ENCODE results near the gene RALGAPA2. TPM values are rescaled to one million over a fixed set of nuclear protein-coding genes. Genes with fewer than 3 reads are reported as not detected.

RALGAPA2 gene
- total and polyA plus RNA-seq, 7 experiments from 2014 or later, result 6.7 to 45.4 (median 34.9) TPM

DNA sequence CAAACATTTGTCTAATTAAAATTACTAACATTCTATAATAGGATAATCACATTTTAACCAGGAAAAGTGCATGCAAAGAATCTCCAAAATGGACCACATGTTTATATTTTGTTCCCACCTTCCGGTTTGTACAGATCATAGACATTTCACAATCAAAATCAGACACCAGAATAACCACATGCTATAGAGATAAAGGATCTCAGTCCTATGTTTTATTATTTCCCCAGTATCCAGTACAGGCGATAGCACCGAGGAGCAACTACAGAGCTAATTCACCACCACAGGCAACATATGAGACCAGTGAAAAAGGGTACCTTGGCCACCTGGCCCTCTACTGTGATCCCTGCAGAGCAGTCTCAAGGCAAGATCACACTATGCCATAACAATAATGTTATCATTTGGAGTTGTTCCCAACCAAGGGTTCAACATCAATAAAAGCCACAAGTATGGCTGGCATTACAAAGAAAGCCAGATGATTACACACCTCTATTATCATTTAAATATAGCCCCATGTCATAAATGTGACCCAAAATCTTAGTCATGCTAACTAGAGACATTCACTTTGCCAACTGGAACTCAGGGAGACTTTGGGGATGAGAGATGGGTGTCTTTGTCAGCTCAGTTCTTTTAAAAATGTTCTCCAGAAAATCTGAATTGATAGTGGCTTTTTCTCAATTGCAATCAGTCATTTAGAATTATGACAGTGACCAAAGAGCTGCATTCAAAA is 46.7 kb downstream of the RALGAPA2 start:
- no peaks in the 10 kb centered on the region for H3K27me3 Mint-ChIP-seq
- peaks cover 21 to 50% (median 43%) of the 10 kb centered on the region in 7 donors for H3K4me1 Mint-ChIP-seq
- Histone ChIP-seq H3K4me1 (ENCODE audit: control insufficient read depth in 2 of 2, insufficient read depth in 2 of 2, low read length in 2 of 2) (no peaks in the 10 kb centered on the region), H3K27ac (ENCODE audit: low read depth, low read length) (no peak overlapping the region), H3K27me3 (ENCODE audit: control insufficient read depth in 2 of 2, insufficient read depth in 2 of 2, low read length in 2 of 2) (no peaks in the 10 kb centered on the region), H3K36me3 (ENCODE audit: control insufficient read depth in 2 of 3, insufficient read depth in 3 of 3, low read length in 3 of 3) (no peaks in the 10 kb centered on the region), H3K9me3 (ENCODE audit: control insufficient read depth in 2 of 3, low read length in 3 of 3) (no peaks in the 10 kb centered on the region), H3K4me3 (ENCODE audit: low read length) (no peak overlapping the region)
- peak overlapping the region in 2 of 9 donors; percentile 1 to 8 for H3K27ac Mint-ChIP-seq
- ATAC-seq (no peak), DNase-seq (no peak)
- H3K36me3 Mint-ChIP-seq, result peaks cover 0 to 19% (median 5%) of the 10 kb centered on the region in 5 donors
- H3K9me3 Mint-ChIP-seq, result no peaks in the 10 kb centered on the region
- H3K4me3 Mint-ChIP-seq, result no peak overlapping the region
- intact Hi-C loops (cut with micrococcal nuclease), result loop anchor here in 1 of 2 donors (2.0 kb wide), 1 partner anchor 45 kb away; no protein-coding TSS in a partner anchor
- ChIA-PET POLR2A (no interaction called here), CTCF (interaction anchor here (0.8 to 1.2 kb wide), 4 partner anchors 88 to 173 kb away, joined by 3 to 4 read pairs (median 4); no protein-coding TSS in a partner anchor)

DNA sequence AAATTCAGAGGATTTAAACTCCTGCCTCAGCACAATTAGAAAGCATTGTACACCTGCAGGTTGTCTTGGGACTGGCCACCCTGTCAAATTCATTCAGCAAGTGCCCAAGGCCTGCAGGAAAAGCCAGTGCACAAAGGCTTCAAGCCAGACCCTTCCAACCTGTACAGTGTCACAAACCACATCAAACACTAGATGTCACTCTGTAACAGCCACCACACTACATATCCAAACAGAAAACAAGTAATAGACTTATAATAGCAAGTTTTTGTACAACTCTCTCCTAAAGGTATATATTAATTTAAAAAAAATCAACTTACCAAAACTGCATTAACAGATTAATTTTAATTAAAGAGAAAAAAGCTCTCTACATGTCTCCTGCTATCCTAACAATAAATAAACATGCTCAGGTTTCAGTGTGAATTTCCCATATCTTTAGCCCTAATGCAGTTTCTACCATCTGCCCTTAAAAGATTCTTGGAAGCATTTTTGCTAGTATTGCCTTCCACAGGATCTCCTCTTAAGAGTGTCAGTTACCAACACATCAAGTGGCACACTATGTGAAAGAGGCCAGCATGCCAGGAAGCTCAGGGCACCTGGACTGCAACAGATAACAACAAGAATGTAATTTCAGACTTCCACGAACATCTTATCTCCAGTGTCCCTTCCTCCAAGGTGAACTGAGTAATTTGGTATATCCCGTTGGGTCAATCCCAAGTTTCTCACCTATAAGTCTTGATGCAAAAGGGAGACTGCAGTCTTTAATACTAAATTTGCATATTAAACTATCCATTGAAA is 47.5 kb downstream of the RALGAPA2 start:
- Histone ChIP-seq H3K9me3 (ENCODE audit: control insufficient read depth in 2 of 3, low read length in 3 of 3) (no peaks in the 10 kb centered on the region), H3K4me3 (ENCODE audit: low read length) (no peak overlapping the region), H3K27me3 (ENCODE audit: control insufficient read depth in 2 of 2, insufficient read depth in 2 of 2, low read length in 2 of 2) (no peaks in the 10 kb centered on the region), H3K36me3 (ENCODE audit: control insufficient read depth in 2 of 3, insufficient read depth in 3 of 3, low read length in 3 of 3) (no peaks in the 10 kb centered on the region), H3K4me1 (ENCODE audit: control insufficient read depth in 2 of 2, insufficient read depth in 2 of 2, low read length in 2 of 2) (no peaks in the 10 kb centered on the region), H3K27ac (ENCODE audit: low read depth, low read length) (no peak overlapping the region)
- ChIA-PET POLR2A (no interaction called here), CTCF (interaction anchor here (0.8 to 1.2 kb wide), 4 partner anchors 89 to 174 kb away, joined by 3 to 4 read pairs (median 4); no protein-coding TSS in a partner anchor)
- DNase-seq (peak in 3 of 9 donors; percentile 10 to 18 (median 17)), ATAC-seq (peak; percentile 61)
- H3K4me1 Mint-ChIP-seq, result peaks cover 21 to 50% (median 43%) of the 10 kb centered on the region in 7 donors
- intact Hi-C loops (cut with micrococcal nuclease), result loop anchor here in 1 of 2 donors (1.0 to 2.0 kb wide), 2 partner anchors 46 to 160 kb away; no protein-coding TSS in a partner anchor
- peaks cover 0 to 15% (median 5%) of the 10 kb centered on the region in 5 donors for H3K36me3 Mint-ChIP-seq
- H3K27ac Mint-ChIP-seq, result no peak overlapping the region
- H3K4me3 Mint-ChIP-seq, result no peak overlapping the region
- no peaks in the 10 kb centered on the region for H3K27me3 Mint-ChIP-seq
- no peaks in the 10 kb centered on the region for H3K9me3 Mint-ChIP-seq

DNA sequence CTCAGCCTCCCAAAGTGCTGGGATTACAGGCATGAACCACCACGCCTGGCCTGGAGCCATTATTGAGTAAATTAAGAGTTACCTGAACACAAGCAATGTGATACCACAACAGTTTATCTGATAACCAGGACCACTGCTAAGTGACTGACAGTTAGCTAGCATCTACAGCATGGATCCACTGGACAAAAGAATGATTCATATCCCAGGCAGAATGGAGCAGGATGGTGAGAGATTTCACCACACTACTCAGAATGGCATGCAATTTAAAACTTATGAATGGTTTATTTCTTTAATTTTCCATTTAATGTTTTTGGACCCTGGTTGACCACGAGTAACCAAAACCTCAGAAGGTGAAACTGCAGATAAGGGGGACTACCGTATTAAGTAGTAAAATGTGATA is 48.6 kb downstream of the RALGAPA2 start:
- Histone ChIP-seq H3K27me3 (ENCODE audit: control insufficient read depth in 2 of 2, insufficient read depth in 2 of 2, low read length in 2 of 2) (no peaks in the 10 kb centered on the region), H3K4me1 (ENCODE audit: control insufficient read depth in 2 of 2, insufficient read depth in 2 of 2, low read length in 2 of 2) (no peaks in the 10 kb centered on the region), H3K36me3 (ENCODE audit: control insufficient read depth in 2 of 3, insufficient read depth in 3 of 3, low read length in 3 of 3) (no peaks in the 10 kb centered on the region), H3K4me3 (ENCODE audit: low read length) (no peak overlapping the region), H3K27ac (ENCODE audit: low read depth, low read length) (no peak overlapping the region), H3K9me3 (ENCODE audit: control insufficient read depth in 2 of 3, low read length in 3 of 3) (no peaks in the 10 kb centered on the region)
- DNase-seq, result no peak
- Mint-ChIP-seq H3K27ac (no peak overlapping the region), H3K9me3 (no peaks in the 10 kb centered on the region), H3K27me3 (no peaks in the 10 kb centered on the region), H3K36me3 (peaks cover 0 to 11% (median 5%) of the 10 kb centered on the region in 5 donors), H3K4me3 (no peak overlapping the region), H3K4me1 (peaks cover 13 to 49% (median 35%) of the 10 kb centered on the region in 7 donors)
- ATAC-seq, result no peak
- POLR2A ChIA-PET, result no interaction called here
- intact Hi-C loops (cut with micrococcal nuclease), result loop anchor here in 1 of 2 donors (1.0 to 2.0 kb wide), 2 partner anchors 47 to 161 kb away; no protein-coding TSS in a partner anchor
- CTCF ChIA-PET, result no interaction called here

DNA sequence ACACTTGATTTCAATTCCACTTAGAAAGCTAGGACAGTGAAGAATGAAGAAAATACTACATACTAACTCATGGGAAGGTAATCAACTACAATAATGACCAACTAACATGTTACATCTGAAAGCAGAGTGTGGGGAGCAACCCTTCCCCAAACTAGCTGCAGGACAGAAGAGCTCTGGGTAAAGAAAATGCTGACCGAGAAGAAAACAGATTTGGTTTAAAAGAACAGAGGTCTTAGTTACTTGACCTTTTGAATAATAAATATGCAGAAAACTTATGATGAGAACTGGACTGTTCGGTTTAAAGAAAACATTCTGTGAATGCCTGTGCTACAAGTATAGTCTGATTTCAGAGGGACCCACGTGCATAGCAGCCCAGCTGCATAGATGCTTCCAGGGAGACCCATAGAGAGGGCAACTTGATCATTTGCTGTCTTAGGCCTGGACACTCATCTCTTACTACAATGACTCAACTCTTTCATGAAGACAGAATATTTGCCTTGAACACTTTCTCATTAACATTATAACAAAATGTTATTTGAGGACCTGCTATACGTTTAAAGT is 53.5 kb downstream of the RALGAPA2 start:
- H3K36me3 ChIP-seq (ENCODE audit: control insufficient read depth in 2 of 3, insufficient read depth in 3 of 3, low read length in 3 of 3), result peaks cover 0 to 9% (median 0%) of the 10 kb centered on the region in 3 experiments

GRCh38 chr20:20658123-20658522 is 54.3 kb downstream of the RALGAPA2 start:
- intact Hi-C loops (cut with micrococcal nuclease), result no loop called here
- no peaks in the 10 kb centered on the region for H3K27me3 ChIP-seq (ENCODE audit: control insufficient read depth in 2 of 2, insufficient read depth in 2 of 2, low read length in 2 of 2)
- Mint-ChIP-seq H3K4me3 (no peak overlapping the region), H3K27me3 (no peaks in the 10 kb centered on the region), H3K36me3 (peaks cover 0 to 25% (median 18%) of the 10 kb centered on the region in 5 donors), H3K9me3 (no peaks in the 10 kb centered on the region), H3K27ac (no peak overlapping the region), H3K4me1 (peaks cover 0 to 6% (median 4%) of the 10 kb centered on the region in 7 donors)
- no peak overlapping the region for H3K27ac ChIP-seq (ENCODE audit: low read depth, low read length)
- DNase-seq (no peak), ATAC-seq (no peak)
- H3K4me1 ChIP-seq (ENCODE audit: control insufficient read depth in 2 of 2, insufficient read depth in 2 of 2, low read length in 2 of 2), result no peaks in the 10 kb centered on the region
- ChIA-PET POLR2A (no interaction called here), CTCF (no interaction called here)
- H3K36me3 ChIP-seq (ENCODE audit: control insufficient read depth in 2 of 3, insufficient read depth in 3 of 3, low read length in 3 of 3), result peaks cover 0 to 9% (median 0%) of the 10 kb centered on the region in 3 experiments
- H3K9me3 ChIP-seq (ENCODE audit: control insufficient read depth in 2 of 3, low read length in 3 of 3), result no peaks in the 10 kb centered on the region
- no peak overlapping the region for H3K4me3 ChIP-seq (ENCODE audit: low read length)

More for the DNA sequence above, 53.5 kb downstream of the RALGAPA2 start:
- Mint-ChIP-seq H3K27me3 (no peaks in the 10 kb centered on the region), H3K36me3 (peaks cover 0 to 25% (median 18%) of the 10 kb centered on the region in 5 donors), H3K9me3 (no peaks in the 10 kb centered on the region), H3K27ac (no peak overlapping the region), H3K4me3 (no peak overlapping the region), H3K4me1 (peaks cover 0 to 6% (median 4%) of the 10 kb centered on the region in 7 donors)
- no peaks in the 10 kb centered on the region for H3K27me3 ChIP-seq (ENCODE audit: control insufficient read depth in 2 of 2, insufficient read depth in 2 of 2, low read length in 2 of 2)
- H3K9me3 ChIP-seq (ENCODE audit: control insufficient read depth in 2 of 3, low read length in 3 of 3), result no peaks in the 10 kb centered on the region
- DNase-seq, result no peak
- H3K27ac ChIP-seq (ENCODE audit: low read depth, low read length), result no peak overlapping the region
- H3K4me1 ChIP-seq (ENCODE audit: control insufficient read depth in 2 of 2, insufficient read depth in 2 of 2, low read length in 2 of 2), result no peaks in the 10 kb centered on the region
- ATAC-seq, result no peak
- intact Hi-C loops (cut with micrococcal nuclease), result no loop called here
- ChIA-PET CTCF (interaction anchor here (0.5 kb wide), 1 partner anchor 525 kb away, joined by 4 read pairs; no protein-coding TSS in a partner anchor), POLR2A (no interaction called here)
- H3K4me3 ChIP-seq (ENCODE audit: low read length), result no peak overlapping the region

DNA sequence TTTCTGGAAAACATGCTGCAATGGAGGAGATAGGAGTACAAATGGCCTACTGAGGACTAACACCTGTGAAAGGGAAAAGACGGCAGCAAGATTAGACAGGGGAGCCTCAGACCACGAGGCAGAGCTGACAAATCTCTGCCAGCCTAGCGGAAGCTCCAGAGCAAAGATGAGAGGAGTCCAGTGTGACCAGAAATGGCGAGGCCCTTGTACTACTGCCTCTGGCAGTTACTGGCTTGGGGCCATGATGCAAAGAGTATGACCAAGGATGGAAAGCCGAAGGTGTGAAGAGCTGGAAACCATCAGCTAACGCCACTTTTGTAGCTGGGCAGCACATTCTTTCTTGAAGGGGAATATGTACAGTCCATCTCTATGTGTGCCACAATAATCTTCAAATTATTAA is 55.4 kb downstream of the RALGAPA2 start:
- Histone ChIP-seq H3K36me3 (ENCODE audit: control insufficient read depth in 2 of 3, insufficient read depth in 3 of 3, low read length in 3 of 3) (peaks cover 0 to 9% (median 0%) of the 10 kb centered on the region in 3 experiments), H3K27ac (ENCODE audit: low read depth, low read length) (no peak overlapping the region), H3K9me3 (ENCODE audit: control insufficient read depth in 2 of 3, low read length in 3 of 3) (no peaks in the 10 kb centered on the region), H3K4me1 (ENCODE audit: control insufficient read depth in 2 of 2, insufficient read depth in 2 of 2, low read length in 2 of 2) (no peaks in the 10 kb centered on the region), H3K4me3 (ENCODE audit: low read length) (no peak overlapping the region), H3K27me3 (ENCODE audit: control insufficient read depth in 2 of 2, insufficient read depth in 2 of 2, low read length in 2 of 2) (no peaks in the 10 kb centered on the region)
- POLR2A ChIA-PET, result no interaction called here
- peaks cover 4 to 30% (median 23%) of the 10 kb centered on the region in 5 donors for H3K36me3 Mint-ChIP-seq
- CTCF ChIA-PET, result no interaction called here
- H3K4me1 Mint-ChIP-seq, result peaks cover 0 to 6% (median 0%) of the 10 kb centered on the region in 7 donors
- intact Hi-C loops (cut with micrococcal nuclease), result no loop called here
- no peak overlapping the region for H3K27ac Mint-ChIP-seq
- H3K27me3 Mint-ChIP-seq, result no peaks in the 10 kb centered on the region
- ATAC-seq, result no peak
- no peak overlapping the region for H3K4me3 Mint-ChIP-seq
- DNase-seq, result no peak
- H3K9me3 Mint-ChIP-seq, result no peaks in the 10 kb centered on the region

Measured in naive thymus-derived CD4-positive, alpha-beta T cell (primary cell).